Stimulated activated CD4-positive, alpha-beta T cell treated with anti-CD3 and anti-CD28 coated beads, TNF-alpha, amount 100 ng/mL, for 24 hours (primary cell): ENCODE measurements around the gene ZG16.

ENCODE experiments used
- DNase-seq, 3 experiments: peaks; one replicate each; pipeline ENCODE4 v3.0.0-alpha.2; 2020; ENCODE audit warnings: low read depth in 3 of 3

Gene ZG16

GRCh38 chr16:29809850-29810698 lies 32.0 kb downstream of the ZG16 start:
- DNase-seq: peak in 1 of 3 experiments; percentile 42

GRCh38 chr16:29810699-29811169 lies 32.7 kb downstream of the ZG16 start:
- DNase-seq: no peak

GRCh38 chr16:29811170-29811895 lies 33.3 kb downstream of the ZG16 start:
- DNase-seq: peak in 2 of 3 experiments; percentile 43 to 84

- DNase-seq: peak in 1 of 3 experiments; percentile 63
These were observed 34.0 kb downstream of the ZG16 start, which contains the start of gene PRRT2 for GRCh38 chr16:29811896-29812665. Gene PRRT2 (plus strand): TSS chr16:29812193. CDS start chr16:29813055, 862 bp downstream.

GRCh38 chr16:29812754-29813643 lies 34.9 kb downstream of the ZG16 start:
- DNase-seq: no peak

- no peak for DNase-seq
These were observed 35.8 kb downstream of the ZG16 start for GRCh38 chr16:29813644-29814562.

GRCh38 chr16:29814592-29814991 lies 36.5 kb downstream of the ZG16 start:
- DNase-seq: no peak

GRCh38 chr16:29815032-29815721 lies 37.1 kb downstream of the ZG16 start:
- DNase-seq: peak in 1 of 3 experiments; percentile 53

- DNase-seq: peak; percentile 95 to 99 (median 99)
These were observed 38.0 kb downstream of the ZG16 start, which contains the start of gene PAGR1 for GRCh38 chr16:29815793-29816693. Gene PAGR1 (plus strand): TSS chr16:29816152. CDS start chr16:29816526, 374 bp downstream.

GRCh38 chr16:29816694-29817441 lies 38.8 kb downstream of the ZG16 start:
- DNase-seq: peak in 1 of 3 experiments; percentile 76

- no peak for DNase-seq
These were observed 40.0 kb downstream of the ZG16 start for GRCh38 chr16:29818082-29818481.

- no peak for DNase-seq
These were observed 41.5 kb downstream of the ZG16 start for GRCh38 chr16:29819506-29819905.

- DNase-seq: peak in 1 of 3 experiments; percentile 57
These were observed 42.2 kb downstream of the ZG16 start, which contains the start of gene MVP for GRCh38 chr16:29820271-29820701. Gene MVP (plus strand): TSS chr16:29820462. CDS start chr16:29830550, 10,088 bp downstream.

GRCh38 chr16:29820730-29821642 lies 42.9 kb downstream of the ZG16 start:
- DNase-seq: peak in 1 of 3 experiments; percentile 46

- DNase-seq: no peak
These were observed 43.6 kb downstream of the ZG16 start for GRCh38 chr16:29821643-29822115.
